SH-SY5Y (cell line): ENCODE data around the gene TRAF3.

ENCODE experiments used
- GATA2 ChIP-seq: IDR thresholded peaks from 2 replicates; pipeline ENCODE4 v1.6.1; 2011; ENCODE audit warnings: mild to moderate bottlenecking, low read depth, low read length
- GATA3 ChIP-seq: IDR thresholded peaks from 2 replicates; pipeline ENCODE4 v1.6.1; 2011; ENCODE audit warnings: low read depth, mild to moderate bottlenecking, low read length, moderate library complexity

DNA sequence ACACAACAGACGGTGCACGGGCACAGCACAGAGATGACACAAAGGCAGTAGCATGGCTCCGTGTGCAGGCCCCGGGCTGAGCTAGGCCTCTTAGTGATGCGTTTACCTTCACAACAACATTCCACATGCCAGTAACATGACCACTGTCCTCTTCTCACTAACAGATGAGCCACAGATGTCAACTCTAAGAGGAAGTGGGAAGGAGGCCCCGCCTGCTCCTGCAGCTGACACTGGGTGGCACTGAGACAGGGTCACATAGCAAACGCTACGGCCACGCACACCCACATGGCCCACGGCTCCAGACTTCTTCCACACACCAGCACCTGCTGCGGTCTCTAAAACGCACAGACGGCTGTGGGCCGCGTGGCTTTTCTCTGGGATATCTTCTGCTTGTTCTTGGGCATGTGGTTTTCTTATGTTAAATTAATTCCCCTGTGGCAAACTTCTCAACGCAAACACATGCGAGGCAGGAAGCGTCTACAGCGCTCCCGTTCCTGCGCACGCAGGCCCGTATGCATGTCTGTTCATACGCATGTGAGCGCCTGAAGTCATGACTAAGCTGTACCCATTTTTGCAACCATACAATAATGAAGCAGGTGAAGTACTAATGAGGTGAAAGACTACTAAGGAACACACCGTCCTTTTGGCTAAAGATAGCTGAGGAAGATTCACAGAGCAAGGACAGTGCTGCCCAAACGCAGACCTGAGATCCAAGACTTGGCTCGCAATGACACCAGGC lies 172.0 kb downstream of the TRAF3 start:
- TF ChIP-seq GATA2: no peak
- no peak for TF ChIP-seq GATA3
